ENCODE results near the gene SEZ6. TPM values are rescaled to one million over a fixed set of nuclear protein-coding genes. Genes with fewer than 3 reads are reported as not detected.

SEZ6 gene
- total RNA-seq, 2 donors from 2014 or later: 0.35 TPM; not detected in 1

- no peaks in the 10 kb centered on the region for H3K36me3 ChIP-seq
- H3K27ac ChIP-seq: no peak overlapping the region
- no peak overlapping the region for H3K4me3 ChIP-seq
- no peaks in the 10 kb centered on the region for H3K27me3 ChIP-seq
- TF ChIP-seq CTCF (IDR thresholded peaks at IDR 0.05): no peak
- no peak for DNase-seq (ENCODE audit: low spot score)
- H3K9me3 ChIP-seq: no peaks in the 10 kb centered on the region
- peaks cover 0 to 9% of the 10 kb centered on the region in 2 donors for H3K4me1 ChIP-seq
Measured at GRCh38 chr17:29043539-29044145, 37.8 kb upstream of the SEZ6 start.

- H3K36me3 ChIP-seq: no peaks in the 10 kb centered on the region
- H3K4me1 ChIP-seq: peaks cover 0 to 9% of the 10 kb centered on the region in 2 donors
- no peaks in the 10 kb centered on the region for H3K27me3 ChIP-seq
- no peak for TF ChIP-seq CTCF (IDR thresholded peaks at IDR 0.05)
- no peak within 1 kb of the TSS for H3K27ac ChIP-seq
- H3K9me3 ChIP-seq: no peaks in the 10 kb centered on the region
- no peak for DNase-seq (ENCODE audit: low spot score)
- H3K4me3 ChIP-seq: no peak within 1 kb of the TSS
Measured at GRCh38 chr17:29042679-29043538, 37.1 kb upstream of the SEZ6 start, which contains the start of gene PIPOX. Gene PIPOX, plus strand, starts transcription at chr17:29043141. Its CDS starts 85 bp downstream, at chr17:29043226.

- no peak for DNase-seq (ENCODE audit: low spot score)
- Histone ChIP-seq H3K27me3 (no peaks in the 10 kb centered on the region), H3K27ac (no peak overlapping the region), H3K4me1 (peaks cover 0 to 9% of the 10 kb centered on the region in 2 donors), H3K4me3 (no peak overlapping the region), H3K36me3 (no peaks in the 10 kb centered on the region), H3K9me3 (no peaks in the 10 kb centered on the region)
- no peak for TF ChIP-seq CTCF (IDR thresholded peaks at IDR 0.05)
Measured at GRCh38 chr17:29042026-29042678, 36.3 kb upstream of the SEZ6 start.

GRCh38 chr17:29041571-29041970, 35.7 kb upstream of the SEZ6 start:
- H3K27ac ChIP-seq: no peak overlapping the region
- H3K9me3 ChIP-seq: no peaks in the 10 kb centered on the region
- H3K27me3 ChIP-seq: no peaks in the 10 kb centered on the region
- H3K4me3 ChIP-seq: no peak overlapping the region
- no peak for TF ChIP-seq CTCF (IDR thresholded peaks at IDR 0.05)
- no peak for DNase-seq (ENCODE audit: low spot score)
- no peaks in the 10 kb centered on the region for H3K36me3 ChIP-seq
- H3K4me1 ChIP-seq: peaks cover 0 to 9% of the 10 kb centered on the region in 2 donors

GRCh38 chr17:29041091-29041490, 35.3 kb upstream of the SEZ6 start:
- H3K4me1 ChIP-seq: peaks cover 0 to 9% of the 10 kb centered on the region in 2 donors
- no peaks in the 10 kb centered on the region for H3K9me3 ChIP-seq
- H3K27me3 ChIP-seq: no peaks in the 10 kb centered on the region
- H3K4me3 ChIP-seq: no peak overlapping the region
- no peak for TF ChIP-seq CTCF (IDR thresholded peaks at IDR 0.05)
- H3K36me3 ChIP-seq: no peaks in the 10 kb centered on the region
- H3K27ac ChIP-seq: no peak overlapping the region
- DNase-seq (ENCODE audit: low spot score): no peak
